ENCODE data around the gene AKAP13.

DNA sequence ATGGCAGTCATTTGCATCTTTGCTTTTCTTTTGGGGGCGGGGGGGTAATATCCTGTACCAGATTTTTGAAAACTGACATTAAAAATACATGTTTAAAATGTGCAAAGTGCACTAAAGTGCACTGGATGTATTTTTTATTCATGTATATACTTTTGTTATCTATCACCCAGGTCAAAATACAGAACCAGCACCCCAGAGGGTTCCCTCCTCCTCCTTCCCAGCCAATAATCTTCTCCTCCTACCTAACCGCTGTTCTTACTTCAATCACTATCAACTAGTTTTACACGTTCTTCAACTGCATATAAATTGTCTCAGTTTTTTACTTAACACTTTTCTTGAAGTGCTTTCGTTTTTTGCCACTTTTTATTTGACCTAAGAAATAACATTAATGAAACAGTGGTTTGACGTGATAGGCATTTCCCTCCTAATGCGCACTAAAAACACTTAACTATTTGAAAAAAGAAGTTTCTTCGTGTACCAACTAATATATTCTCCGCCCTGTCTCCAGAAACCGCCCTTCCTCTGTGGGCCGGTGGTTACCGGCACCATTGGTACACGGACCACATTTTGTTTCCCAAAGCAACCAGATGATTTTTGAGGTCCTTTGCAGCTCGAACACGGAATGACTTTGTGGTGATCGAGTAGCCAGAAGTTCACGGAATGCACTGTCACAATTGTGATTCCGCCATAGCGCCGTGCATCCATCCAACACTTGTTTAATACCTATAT is 836 bp upstream of the AKAP13 start:
- TF ChIP-seq, protein P1, sequence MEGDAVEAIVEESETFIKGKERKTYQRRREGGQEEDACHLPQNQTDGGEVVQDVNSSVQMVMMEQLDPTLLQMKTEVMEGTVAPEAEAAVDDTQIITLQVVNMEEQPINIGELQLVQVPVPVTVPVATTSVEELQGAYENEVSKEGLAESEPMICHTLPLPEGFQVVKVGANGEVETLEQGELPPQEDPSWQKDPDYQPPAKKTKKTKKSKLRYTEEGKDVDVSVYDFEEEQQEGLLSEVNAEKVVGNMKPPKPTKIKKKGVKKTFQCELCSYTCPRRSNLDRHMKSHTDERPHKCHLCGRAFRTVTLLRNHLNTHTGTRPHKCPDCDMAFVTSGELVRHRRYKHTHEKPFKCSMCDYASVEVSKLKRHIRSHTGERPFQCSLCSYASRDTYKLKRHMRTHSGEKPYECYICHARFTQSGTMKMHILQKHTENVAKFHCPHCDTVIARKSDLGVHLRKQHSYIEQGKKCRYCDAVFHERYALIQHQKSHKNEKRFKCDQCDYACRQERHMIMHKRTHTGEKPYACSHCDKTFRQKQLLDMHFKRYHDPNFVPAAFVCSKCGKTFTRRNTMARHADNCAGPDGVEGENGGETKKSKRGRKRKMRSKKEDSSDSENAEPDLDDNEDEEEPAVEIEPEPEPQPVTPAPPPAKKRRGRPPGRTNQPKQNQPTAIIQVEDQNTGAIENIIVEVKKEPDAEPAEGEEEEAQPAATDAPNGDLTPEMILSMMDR (IDR thresholded peaks at IDR 0.05), result no peak
- TF ChIP-seq EZH2 (IDR thresholded peaks at IDR 0.05), result no peak
- TF ChIP-seq EZH2phosphoT487 (IDR thresholded peaks at IDR 0.05), result no peak

All from neural progenitor cell (in vitro differentiated cells).